Neural cell (in vitro differentiated cells): Measurements from ENCODE around the gene AZU1. TPM values are rescaled to one million over a fixed set of nuclear protein-coding genes. Genes with fewer than 3 reads are reported as not detected.

Experiments used
- H2AFZ ChIP-seq: fragments of 200-600, 300-800 bp; sonication (generic), shearing (Covaris generic); 2 replicates; pipeline ENCODE4 v1.6.0; 2014; ENCODE audit warnings: low read depth, mild to moderate bottlenecking, antibody characterized with exemption, low read length, moderate library complexity
- H3F3A ChIP-seq: fragments of 200-600 bp; shearing (Covaris generic); 2 replicates; pipeline ENCODE4 v1.6.1; 2016; ENCODE audit warnings: mild to moderate bottlenecking, moderate library complexity, mixed read lengths, antibody characterized with exemption, low read length; ENCODE audit not compliant: insufficient read depth, poor library complexity, severe bottlenecking
- H3K27ac ChIP-seq: fragments of 200-600, 300-800 bp; sonication (generic), shearing (Covaris generic); 2 replicates; pipeline ENCODE4 v1.5.1; 2014; ENCODE audit warnings: mild to moderate bottlenecking, low read length, moderate library complexity
- H3K27me3 ChIP-seq: fragments of 300-800, 200-600 bp; sonication (generic), shearing (Covaris generic); 2 replicates; pipeline ENCODE4 v1.6.0; 2014; ENCODE audit warnings: mild to moderate bottlenecking, low read depth, low read length, moderate library complexity; ENCODE audit not compliant: insufficient read depth
- H3K36me3 ChIP-seq: fragments of 300-800, 200-600 bp; sonication (generic), shearing (Covaris generic); 2 replicates; pipeline ENCODE4 v1.5.1; 2014; ENCODE audit warnings: mild to moderate bottlenecking, antibody characterized with exemption, low read length, moderate library complexity; ENCODE audit not compliant: insufficient read depth
- H3K4me2 ChIP-seq: fragments of 300-800, 200-600 bp; sonication (generic), shearing (Covaris generic); 2 replicates; pipeline ENCODE4 v1.6.0; 2014; ENCODE audit warnings: mild to moderate bottlenecking, low read length
- H3K4me3 ChIP-seq: fragments of 300-800, 200-600 bp; sonication (generic), shearing (Covaris generic); 2 replicates; pipeline ENCODE4 v1.5.1; 2014; ENCODE audit warnings: mild to moderate bottlenecking, low read length, moderate library complexity
- H3K79me2 ChIP-seq: fragments of 200-600 bp; shearing (Covaris generic); replicated peaks from 2 replicates; pipeline ENCODE4 v1.6.0; 2014; ENCODE audit warnings: mild to moderate bottlenecking, low read length, moderate library complexity; ENCODE audit not compliant: insufficient read depth
- H3K9ac ChIP-seq: fragments of 300-800, 200-600 bp; sonication (generic), shearing (Covaris generic); 2 replicates; pipeline ENCODE4 v1.6.1; 2016; ENCODE audit warnings: mild to moderate bottlenecking, low read length, mixed read lengths
- H3K9me2 ChIP-seq: fragments of 200-600 bp; shearing (Covaris generic); 2 replicates; pipeline ENCODE4 v1.6.1; 2016; ENCODE audit warnings: mild to moderate bottlenecking, low read length, mixed read lengths; ENCODE audit not compliant: insufficient read depth
- H3K9me3 ChIP-seq: fragments of 200-600, 300-800 bp; sonication (generic), shearing (Covaris generic); 2 replicates; pipeline ENCODE4 v1.6.1; 2016; ENCODE audit warnings: mild to moderate bottlenecking, mixed run types, low read length, moderate library complexity, mixed read lengths
- H4K20me1 ChIP-seq: fragments of 200-600 bp; shearing (Covaris generic); 2 replicates; pipeline ENCODE4 v1.6.1; 2016; ENCODE audit warnings: mild to moderate bottlenecking, mixed run types; ENCODE audit not compliant: insufficient read depth
- EP300 ChIP-seq: fragments of 450-650 bp; conservative IDR thresholded peaks from 2 replicates; pipeline ENCODE4 v1.6.1; 2014; ENCODE audit warnings: antibody characterized with exemption, mild to moderate bottlenecking, moderate library complexity; ENCODE audit not compliant: poor library complexity, severe bottlenecking
- EZH2 ChIP-seq: fragments of 200-600, 300-800 bp; shearing (Covaris generic), sonication (generic); IDR thresholded peaks from 2 replicates; pipeline ENCODE4 v1.6.1; 2014; ENCODE audit warnings: antibody characterized with exemption, low read length, borderline replicate concordance, mild to moderate bottlenecking; ENCODE audit not compliant: insufficient read depth, poor library complexity, severe bottlenecking
- MXI1 ChIP-seq: fragments of 450-650 bp; conservative IDR thresholded peaks from 2 replicates; pipeline ENCODE4 v1.6.1; 2014; ENCODE audit warnings: antibody characterized with exemption, mild to moderate bottlenecking; ENCODE audit not compliant: poor library complexity, severe bottlenecking
- POLR2AphosphoS5 ChIP-seq: IDR thresholded peaks from 2 replicates; pipeline ENCODE4 v1.6.1; 2012
- RAD21 ChIP-seq: fragments of 450-650 bp; conservative IDR thresholded peaks from 2 replicates; pipeline ENCODE4 v1.6.1; 2014; ENCODE audit warnings: antibody characterized with exemption, mild to moderate bottlenecking, moderate library complexity
- SMC3 ChIP-seq: fragments of 450-650 bp; conservative IDR thresholded peaks from 2 replicates; pipeline ENCODE4 v1.6.1; 2014; ENCODE audit warnings: antibody characterized with exemption, mild to moderate bottlenecking, moderate library complexity; ENCODE audit not compliant: poor library complexity
- TAF1 ChIP-seq: IDR thresholded peaks from 2 replicates; pipeline ENCODE4 v1.6.1; 2012; ENCODE audit warnings: low read depth
- polyA plus RNA-seq: library from polyadenylated mRNA; depleted of rRNA; stranded (reverse); fragments of >200 nt; gene quantifications from 2 replicates; pipeline ENCODE4 v1.2.3, GENCODE V29; 2014
- TF ChIP-seq, protein P1 (sequence below): fragments of 450-650 bp; IDR thresholded peaks from 2 replicates; pipeline ENCODE4 v1.5.1; 2014; ENCODE audit warnings: antibody characterized with exemption, mild to moderate bottlenecking, moderate library complexity; ENCODE audit not compliant: poor library complexity, severe bottlenecking
- TF ChIP-seq, protein P2 (sequence below): IDR thresholded peaks from 2 replicates; pipeline ENCODE4 v1.6.1; 2012; ENCODE audit warnings: borderline replicate concordance

AZU1 gene
- polyA plus RNA-seq, 1 donor from 2014 or later: 1.1 TPM

DNA sequence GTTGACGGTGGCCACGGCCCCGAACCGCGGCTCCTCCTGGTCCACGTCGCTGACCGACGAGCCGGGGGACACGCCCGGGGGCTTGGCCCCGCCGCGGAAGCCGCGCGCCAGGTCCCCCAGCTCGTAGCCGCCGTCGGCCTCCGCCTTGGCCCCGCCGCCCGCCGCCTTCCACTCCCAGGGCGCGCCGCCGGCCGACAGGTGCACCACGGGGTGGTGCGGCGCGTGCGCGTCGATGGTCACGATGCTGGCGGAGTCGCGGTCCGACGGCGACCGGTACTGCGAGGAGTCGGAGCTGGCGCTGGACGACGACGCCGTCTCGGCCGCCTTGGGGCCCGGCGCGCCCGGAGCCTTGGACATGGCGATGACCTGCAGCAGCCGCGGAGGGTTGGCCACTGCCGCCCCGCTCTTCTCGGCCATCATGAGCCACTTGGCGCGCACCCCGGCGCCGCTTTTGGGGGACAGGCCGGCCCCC, 14.9 kb upstream of the AZU1 start:
- Histone ChIP-seq H3K4me2 (no peak overlapping the region), H3K9me2 (no peaks in the 10 kb centered on the region), H3K27me3 (no peaks in the 10 kb centered on the region), H3K9me3 (no peaks in the 10 kb centered on the region), H3K79me2 (peaks cover 8% of the 10 kb centered on the region), H3F3A (no peaks in the 10 kb centered on the region), H3K9ac (no peak overlapping the region), H3K36me3 (no peaks in the 10 kb centered on the region), H3K4me3 (no peak overlapping the region), H2AFZ (no peak overlapping the region), H3K27ac (no peak overlapping the region), H4K20me1 (peaks cover 11% of the 10 kb centered on the region)
- no peak for TF ChIP-seq MXI1
- TF ChIP-seq SMC3: no peak
- peak; percentile 16 for TF ChIP-seq POLR2AphosphoS5
- TF ChIP-seq, protein P1, sequence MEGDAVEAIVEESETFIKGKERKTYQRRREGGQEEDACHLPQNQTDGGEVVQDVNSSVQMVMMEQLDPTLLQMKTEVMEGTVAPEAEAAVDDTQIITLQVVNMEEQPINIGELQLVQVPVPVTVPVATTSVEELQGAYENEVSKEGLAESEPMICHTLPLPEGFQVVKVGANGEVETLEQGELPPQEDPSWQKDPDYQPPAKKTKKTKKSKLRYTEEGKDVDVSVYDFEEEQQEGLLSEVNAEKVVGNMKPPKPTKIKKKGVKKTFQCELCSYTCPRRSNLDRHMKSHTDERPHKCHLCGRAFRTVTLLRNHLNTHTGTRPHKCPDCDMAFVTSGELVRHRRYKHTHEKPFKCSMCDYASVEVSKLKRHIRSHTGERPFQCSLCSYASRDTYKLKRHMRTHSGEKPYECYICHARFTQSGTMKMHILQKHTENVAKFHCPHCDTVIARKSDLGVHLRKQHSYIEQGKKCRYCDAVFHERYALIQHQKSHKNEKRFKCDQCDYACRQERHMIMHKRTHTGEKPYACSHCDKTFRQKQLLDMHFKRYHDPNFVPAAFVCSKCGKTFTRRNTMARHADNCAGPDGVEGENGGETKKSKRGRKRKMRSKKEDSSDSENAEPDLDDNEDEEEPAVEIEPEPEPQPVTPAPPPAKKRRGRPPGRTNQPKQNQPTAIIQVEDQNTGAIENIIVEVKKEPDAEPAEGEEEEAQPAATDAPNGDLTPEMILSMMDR: no peak
- no peak for TF ChIP-seq RAD21
- no peak for TF ChIP-seq EP300

DNA sequence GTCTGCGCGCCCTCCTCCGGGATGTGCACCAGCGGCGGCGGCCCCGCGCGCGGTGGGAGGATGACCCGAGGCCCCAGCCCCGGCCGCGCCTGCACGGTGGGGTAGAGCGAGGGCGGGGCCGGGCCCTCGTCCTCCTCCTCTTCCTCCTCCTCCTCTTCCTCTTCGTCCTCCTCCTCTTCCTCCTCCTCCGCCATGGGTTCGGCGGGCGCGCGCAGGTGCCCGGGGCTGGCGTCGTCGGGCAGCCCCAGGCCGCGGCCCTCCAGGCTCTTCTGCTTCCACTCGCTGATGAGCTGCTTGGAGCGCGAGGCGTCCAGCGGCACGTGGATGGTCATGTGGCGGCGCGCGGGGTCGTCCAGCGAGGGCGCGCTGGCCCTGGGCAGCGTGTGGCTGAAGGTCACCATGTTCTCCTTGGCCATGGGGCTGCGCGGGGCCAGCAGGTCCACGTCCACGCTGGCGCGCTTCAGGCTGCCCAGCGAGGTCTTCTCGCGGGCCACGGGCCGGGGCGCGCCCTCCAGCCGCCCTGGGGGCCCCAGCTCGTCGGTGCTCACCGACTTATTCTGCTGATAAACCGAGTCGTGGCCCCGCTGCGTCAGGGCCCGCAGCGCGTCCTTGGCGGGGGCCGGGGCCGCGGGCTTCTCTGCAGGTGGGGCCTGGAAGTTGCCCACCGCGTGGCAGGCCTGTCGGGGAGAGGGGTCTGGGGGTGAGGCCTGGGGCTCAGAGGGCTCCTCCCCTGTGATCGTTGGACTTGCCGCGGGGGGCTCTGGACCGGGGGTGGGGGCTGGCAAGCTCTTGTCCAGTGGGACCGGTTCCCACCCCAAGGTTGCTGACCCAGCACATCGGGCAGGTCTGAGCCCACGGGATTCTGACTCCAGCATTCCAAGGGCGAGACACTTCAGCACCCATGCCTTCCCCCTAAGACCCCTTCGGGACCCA, 14.2 kb upstream of the AZU1 start:
- Histone ChIP-seq H3K36me3 (no peaks in the 10 kb centered on the region), H2AFZ (no peak overlapping the region), H3K4me2 (no peak overlapping the region)

More for the DNA sequence above, 14.2 kb upstream of the AZU1 start:
- H3K9me3 ChIP-seq: no peaks in the 10 kb centered on the region
- no peak overlapping the region for H3K4me3 ChIP-seq
- H4K20me1 ChIP-seq: peaks cover 11% of the 10 kb centered on the region
- no peak overlapping the region for H3K27ac ChIP-seq
- TF ChIP-seq, protein P1: no peak
- TF ChIP-seq MXI1 (no peak), POLR2AphosphoS5 (no peak), SMC3 (no peak), RAD21 (no peak), EZH2 (no peak), EP300 (no peak), TAF1 (no peak)
- TF ChIP-seq, protein P2, sequence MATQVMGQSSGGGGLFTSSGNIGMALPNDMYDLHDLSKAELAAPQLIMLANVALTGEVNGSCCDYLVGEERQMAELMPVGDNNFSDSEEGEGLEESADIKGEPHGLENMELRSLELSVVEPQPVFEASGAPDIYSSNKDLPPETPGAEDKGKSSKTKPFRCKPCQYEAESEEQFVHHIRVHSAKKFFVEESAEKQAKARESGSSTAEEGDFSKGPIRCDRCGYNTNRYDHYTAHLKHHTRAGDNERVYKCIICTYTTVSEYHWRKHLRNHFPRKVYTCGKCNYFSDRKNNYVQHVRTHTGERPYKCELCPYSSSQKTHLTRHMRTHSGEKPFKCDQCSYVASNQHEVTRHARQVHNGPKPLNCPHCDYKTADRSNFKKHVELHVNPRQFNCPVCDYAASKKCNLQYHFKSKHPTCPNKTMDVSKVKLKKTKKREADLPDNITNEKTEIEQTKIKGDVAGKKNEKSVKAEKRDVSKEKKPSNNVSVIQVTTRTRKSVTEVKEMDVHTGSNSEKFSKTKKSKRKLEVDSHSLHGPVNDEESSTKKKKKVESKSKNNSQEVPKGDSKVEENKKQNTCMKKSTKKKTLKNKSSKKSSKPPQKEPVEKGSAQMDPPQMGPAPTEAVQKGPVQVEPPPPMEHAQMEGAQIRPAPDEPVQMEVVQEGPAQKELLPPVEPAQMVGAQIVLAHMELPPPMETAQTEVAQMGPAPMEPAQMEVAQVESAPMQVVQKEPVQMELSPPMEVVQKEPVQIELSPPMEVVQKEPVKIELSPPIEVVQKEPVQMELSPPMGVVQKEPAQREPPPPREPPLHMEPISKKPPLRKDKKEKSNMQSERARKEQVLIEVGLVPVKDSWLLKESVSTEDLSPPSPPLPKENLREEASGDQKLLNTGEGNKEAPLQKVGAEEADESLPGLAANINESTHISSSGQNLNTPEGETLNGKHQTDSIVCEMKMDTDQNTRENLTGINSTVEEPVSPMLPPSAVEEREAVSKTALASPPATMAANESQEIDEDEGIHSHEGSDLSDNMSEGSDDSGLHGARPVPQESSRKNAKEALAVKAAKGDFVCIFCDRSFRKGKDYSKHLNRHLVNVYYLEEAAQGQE: no peak
- no peaks in the 10 kb centered on the region for H3K9me2 ChIP-seq
- H3F3A ChIP-seq: no peaks in the 10 kb centered on the region
- no peak overlapping the region for H3K9ac ChIP-seq
- H3K27me3 ChIP-seq: no peaks in the 10 kb centered on the region
- peaks cover 11% of the 10 kb centered on the region for H3K79me2 ChIP-seq
